HG03442 (cell line): ENCODE results near the gene CDH11.

Experiments used
- ATAC-seq: cut with Tn5 transposase; IDR thresholded peaks from one replicate; pipeline ENCODE4 v1.9.1; 2021; ENCODE audit warnings: mild to moderate bottlenecking, moderate library complexity; ENCODE audit not compliant: unreplicated experiment

Gene CDH11

DNA sequence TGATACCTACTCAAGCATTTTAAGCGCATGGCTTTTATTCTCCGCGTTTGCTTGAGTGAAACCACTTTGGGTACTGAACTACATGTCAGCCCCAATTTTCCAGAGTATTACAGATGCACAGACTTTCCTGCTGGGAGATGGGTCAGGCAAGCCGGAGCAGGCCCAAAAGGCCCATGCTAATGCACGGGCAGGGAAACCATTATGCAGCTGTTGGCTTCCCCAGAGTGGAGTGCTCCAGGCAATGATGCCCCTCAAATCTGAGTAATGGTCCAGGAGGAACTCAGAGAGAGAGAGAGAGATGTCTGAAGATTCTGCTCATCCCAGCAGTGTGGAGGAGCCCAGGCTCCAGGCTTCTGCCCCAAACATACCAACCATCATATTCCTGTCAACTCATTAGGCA, 80.2 kb downstream of the CDH11 start:
- ATAC-seq: no peak

DNA sequence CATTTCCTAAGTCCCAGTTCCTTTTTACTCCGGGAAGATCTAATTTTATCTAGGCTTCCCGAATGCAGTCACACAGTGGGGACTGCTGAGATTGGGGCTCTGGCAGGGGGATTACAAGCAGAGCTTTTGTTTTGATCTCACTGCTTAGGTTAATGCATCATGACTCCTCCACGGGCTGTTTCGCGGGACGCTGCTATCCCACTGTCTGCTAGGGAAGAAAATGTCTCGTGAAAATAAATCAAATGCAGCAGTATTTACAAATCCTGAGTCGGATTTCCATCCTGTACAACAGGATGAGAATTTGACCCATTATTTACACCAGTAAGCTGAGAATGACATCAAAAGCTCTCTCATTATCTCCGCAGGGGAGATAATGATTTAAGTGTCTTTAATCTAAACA, 83.8 kb downstream of the CDH11 start:
- no peak for ATAC-seq

GRCh38 chr16:65037556-65037955, 84.3 kb downstream of the CDH11 start:
- no peak for ATAC-seq

- no peak for ATAC-seq
These were observed 86.9 kb downstream of the CDH11 start for GRCh38 chr16:65034915-65035314.

- ATAC-seq: no peak
These were observed 89.5 kb downstream of the CDH11 start for GRCh38 chr16:65032387-65032786.

GRCh38 chr16:65024767-65025178, 97.1 kb downstream of the CDH11 start:
- no peak for ATAC-seq

- ATAC-seq: no peak
These were observed 98.1 kb downstream of the CDH11 start for GRCh38 chr16:65023802-65024201.

DNA sequence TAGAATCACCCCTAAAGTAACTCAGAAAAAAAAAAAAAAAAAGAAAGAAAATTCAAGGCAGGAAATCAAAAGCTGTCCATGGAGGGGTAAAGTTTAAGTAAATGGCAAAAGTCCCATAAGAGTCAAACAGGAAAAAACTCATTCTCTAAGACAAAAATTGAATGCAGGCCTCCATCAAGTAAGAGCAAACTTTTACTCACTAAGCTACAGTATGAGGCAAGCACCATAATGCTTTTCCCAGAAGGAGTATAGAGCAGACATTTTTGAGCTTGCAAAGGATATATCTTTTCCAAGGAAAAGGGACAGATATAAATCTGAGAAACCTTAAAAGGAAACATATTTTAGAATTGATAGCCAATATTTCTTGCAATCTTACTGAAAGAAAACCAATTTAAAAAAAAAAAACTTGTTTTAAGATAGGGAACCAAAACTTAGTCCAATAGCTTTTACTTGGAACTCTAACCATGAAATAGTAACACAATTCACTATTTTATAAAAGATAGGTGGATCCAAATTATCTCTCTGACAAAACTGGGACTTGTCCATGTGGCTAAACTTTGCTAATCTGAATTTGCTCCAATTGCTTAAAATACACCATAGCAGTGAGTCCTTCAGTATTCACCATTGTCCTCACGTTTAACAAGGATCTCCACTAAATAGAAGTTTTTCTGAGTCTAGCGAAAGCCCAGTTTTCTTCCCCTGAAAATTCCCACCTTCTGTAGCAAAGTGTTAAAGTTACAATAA, 99.8 kb downstream of the CDH11 start:
- no peak for ATAC-seq

GRCh38 chr16:65016754-65017153, 105.1 kb downstream of the CDH11 start:
- ATAC-seq: no peak

GRCh38 chr16:65015599-65015998, 106.3 kb downstream of the CDH11 start:
- ATAC-seq: no peak

GRCh38 chr16:65012357-65012756, 109.5 kb downstream of the CDH11 start:
- ATAC-seq: no peak

GRCh38 chr16:65010125-65010524, 111.7 kb downstream of the CDH11 start:
- no peak for ATAC-seq

GRCh38 chr16:65005696-65006095, 116.2 kb downstream of the CDH11 start:
- no peak for ATAC-seq

- no peak for ATAC-seq
These were observed 117.3 kb downstream of the CDH11 start for GRCh38 chr16:65004570-65004969.

DNA sequence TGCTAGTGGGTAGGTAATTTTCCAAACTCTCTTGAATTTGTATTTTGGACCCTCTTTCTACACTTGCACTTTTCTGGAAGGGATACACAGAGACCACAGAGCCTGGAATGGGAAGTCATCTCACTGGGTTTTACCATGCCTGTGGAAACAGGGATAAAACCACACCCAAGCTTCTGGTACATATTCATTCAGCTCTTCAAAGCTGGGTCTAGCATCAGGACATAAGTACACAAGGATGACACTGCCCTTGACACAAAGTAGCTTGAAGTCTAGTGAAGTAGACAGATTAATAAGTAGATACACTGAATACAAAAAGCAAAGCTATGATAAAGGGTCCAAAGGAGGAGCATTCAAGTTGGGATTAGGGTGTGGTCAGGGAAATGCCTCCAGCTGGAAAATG, 118.2 kb downstream of the CDH11 start:
- ATAC-seq: no peak

DNA sequence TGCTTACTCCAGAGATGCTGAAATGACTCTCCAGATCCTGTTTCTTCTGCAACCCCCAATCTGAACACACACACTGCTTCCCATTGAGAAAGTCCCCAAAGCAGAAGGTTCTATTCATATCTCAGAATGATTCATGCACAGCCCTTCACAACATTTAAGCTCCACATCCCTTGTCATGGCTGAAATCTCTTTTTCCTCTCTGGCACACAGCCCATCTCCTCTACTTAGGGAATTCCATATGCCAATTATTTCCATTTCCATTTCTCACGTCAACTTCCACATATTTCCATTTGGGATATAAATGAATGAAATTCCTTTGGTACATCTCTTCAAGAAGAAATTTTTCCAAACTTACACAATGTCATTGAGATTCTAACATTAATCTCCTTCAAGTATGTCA, 119.6 kb downstream of the CDH11 start:
- no peak for ATAC-seq

GRCh38 chr16:65000654-65001053, 121.2 kb downstream of the CDH11 start:
- no peak for ATAC-seq

- no peak for ATAC-seq
These were observed 124.1 kb downstream of the CDH11 start for GRCh38 chr16:64997751-64998150.

- no peak for ATAC-seq
These were observed 124.7 kb downstream of the CDH11 start for GRCh38 chr16:64997121-64997520.

DNA sequence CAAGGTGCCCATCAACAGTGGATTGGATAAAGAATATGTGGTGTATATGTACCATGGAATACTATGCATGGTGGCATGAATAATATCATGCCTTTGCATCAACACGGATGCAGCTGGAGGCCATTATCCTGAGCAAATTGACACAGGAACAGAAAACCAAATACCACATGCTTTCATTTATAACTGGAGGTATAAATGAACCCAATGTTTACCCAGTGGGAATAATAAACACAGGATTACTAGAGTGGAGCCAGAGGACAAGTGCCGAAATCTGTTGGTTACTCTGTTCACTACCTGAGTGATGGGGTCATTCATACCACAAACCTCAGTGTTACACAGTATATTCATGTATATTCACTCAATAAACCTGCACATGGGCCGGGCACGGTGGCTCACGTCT, 125.2 kb downstream of the CDH11 start:
- ATAC-seq: no peak

GRCh38 chr16:64993464-64993863, 128.4 kb downstream of the CDH11 start:
- no peak for ATAC-seq

DNA sequence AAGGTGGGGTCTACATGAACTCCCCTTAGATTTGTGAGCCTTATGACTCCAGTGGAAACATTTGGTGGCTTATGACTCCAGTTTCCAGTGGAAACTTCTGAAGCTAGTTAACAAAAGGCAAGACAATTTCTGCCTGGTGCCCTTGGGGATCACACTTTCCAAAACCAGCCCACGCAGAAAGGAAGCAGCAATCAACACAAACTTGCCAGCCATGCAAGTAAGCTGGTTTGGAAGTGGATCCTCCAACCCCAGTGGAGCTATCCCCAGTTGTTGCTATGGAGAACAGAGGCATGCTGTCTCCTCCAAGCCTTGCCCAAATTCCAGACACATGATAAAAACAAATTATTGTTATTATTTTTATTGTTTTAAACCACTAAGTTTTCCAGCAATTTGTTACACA, 130.9 kb downstream of the CDH11 start:
- ATAC-seq: no peak

DNA sequence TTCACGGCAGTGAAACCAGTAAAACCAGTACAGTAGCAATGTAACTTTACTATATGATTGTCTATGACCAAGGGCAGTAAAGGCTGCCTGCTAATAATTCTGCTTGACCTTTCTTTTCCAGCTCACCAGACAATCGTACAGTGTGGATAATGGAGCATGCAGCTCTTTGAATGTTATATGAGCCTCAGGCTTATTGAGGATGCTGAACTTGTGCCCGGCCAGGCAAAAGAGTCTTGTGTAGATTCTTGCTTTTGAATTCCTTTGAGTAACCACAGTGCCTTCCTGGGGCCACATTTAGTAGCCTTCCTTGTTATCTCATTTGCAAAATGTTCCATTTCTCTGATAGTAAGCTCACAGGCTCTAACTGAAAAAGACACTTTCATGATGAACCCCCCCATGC, 131.8 kb downstream of the CDH11 start:
- no peak for ATAC-seq
